Astrocyte (in vitro differentiated cells and primary cell): ENCODE results near the gene TKFC. TPM values are rescaled to one million over a fixed set of nuclear protein-coding genes. Genes with fewer than 3 reads are reported as not detected.

ENCODE experiments used
- DNase-seq: peaks from one replicate; pipeline ENCODE4 v3.0.0-alpha.2; 2010; ENCODE audit warnings: low read depth
- FAIRE-seq: peaks from 2 replicates; lab custom pipeline; 2011; peaks lifted over from hg19 to GRCh38; lab: Jason Lieb, UNC
- H2AFZ ChIP-seq: 2 replicates; pipeline ENCODE4 v1.6.0; 2012; ENCODE audit warnings: low read depth, low read length, inconsistent platforms
- H3K27ac ChIP-seq: 2 replicates; pipeline ENCODE4 v1.5.1; 2011; ENCODE audit warnings: low read depth, low read length, inconsistent platforms
- H3K27me3 ChIP-seq: 2 replicates; pipeline ENCODE4 v1.6.0; 2011; ENCODE audit warnings: low read length, inconsistent platforms; ENCODE audit not compliant: insufficient read depth
- H3K36me3 ChIP-seq: 2 replicates; pipeline ENCODE4 v1.5.1; 2011; ENCODE audit warnings: low read length, inconsistent platforms; ENCODE audit not compliant: insufficient read depth
- H3K4me1 ChIP-seq: 2 replicates; pipeline ENCODE4 v1.5.1; 2011; ENCODE audit warnings: low read length, inconsistent platforms; ENCODE audit not compliant: insufficient read depth
- H3K4me2 ChIP-seq: 2 replicates; pipeline ENCODE4 v1.6.0; 2012; ENCODE audit warnings: low read length, inconsistent platforms
- H3K4me3 ChIP-seq: 2 replicates; pipeline ENCODE4 v1.5.1; 2011; ENCODE audit warnings: low read depth, mild to moderate bottlenecking, low read length, inconsistent platforms; ENCODE audit not compliant: insufficient read depth
- H3K79me2 ChIP-seq: 2 replicates; pipeline ENCODE4 v1.6.0; 2012; ENCODE audit warnings: mild to moderate bottlenecking, low read length, inconsistent platforms; ENCODE audit not compliant: insufficient read depth
- H3K9ac ChIP-seq: 2 replicates; pipeline ENCODE4 v1.6.0; 2012; ENCODE audit warnings: mild to moderate bottlenecking, low read length, inconsistent platforms
- H3K9me3 ChIP-seq: 2 replicates; pipeline ENCODE4 v1.5.1; 2012; ENCODE audit warnings: low read depth, mild to moderate bottlenecking, low read length, inconsistent platforms; ENCODE audit not compliant: insufficient read depth
- H4K20me1 ChIP-seq: 2 replicates; pipeline ENCODE4 v1.6.0; 2012; ENCODE audit warnings: low read length, inconsistent platforms; ENCODE audit not compliant: insufficient read depth
- H3K27ac Mint-ChIP-seq: one replicate; pipeline ENCODE4 v1.8.0; 2021; ENCODE audit warnings: mild to moderate bottlenecking, mixed read lengths; ENCODE audit not compliant: unreplicated experiment
- H3K27me3 Mint-ChIP-seq: one replicate; pipeline ENCODE4 v1.8.0; 2021; ENCODE audit warnings: low read depth, mixed read lengths; ENCODE audit not compliant: unreplicated experiment
- H3K36me3 Mint-ChIP-seq: one replicate; pipeline ENCODE4 v1.8.0; 2021; ENCODE audit warnings: low read depth, mixed read lengths; ENCODE audit not compliant: unreplicated experiment
- H3K4me1 Mint-ChIP-seq: one replicate; pipeline ENCODE4 v1.8.0; 2021; ENCODE audit warnings: low read depth, mixed read lengths; ENCODE audit not compliant: unreplicated experiment
- H3K4me3 Mint-ChIP-seq: one replicate; pipeline ENCODE4 v1.8.0; 2021; ENCODE audit warnings: mild to moderate bottlenecking, moderate library complexity, mixed read lengths; ENCODE audit not compliant: unreplicated experiment
- H3K9me3 Mint-ChIP-seq: one replicate; pipeline ENCODE4 v1.8.0; 2021; ENCODE audit warnings: mild to moderate bottlenecking, mixed read lengths; ENCODE audit not compliant: unreplicated experiment
- CTCF ChIP-seq: IDR thresholded peaks from 2 replicates; pipeline ENCODE4 v1.5.1; 2011; ENCODE audit warnings: low read depth, mild to moderate bottlenecking, inconsistent platforms, low read length, moderate library complexity; ENCODE audit not compliant: insufficient read depth
- EZH2 ChIP-seq: IDR thresholded peaks from 2 replicates; pipeline ENCODE4 v1.6.1; 2012; ENCODE audit warnings: mild to moderate bottlenecking, low read length, inconsistent platforms; ENCODE audit not compliant: insufficient read depth
- total RNA-seq: library from RNA; stranded (reverse); gene quantifications from 2 replicates; pipeline ENCODE4 v1.2.1, GENCODE V29; 2021

Gene TKFC
- total RNA-seq, 1 donor from 2014 or later: 23.9 TPM

- H3K36me3 ChIP-seq: peaks cover 67% of the 10 kb centered on the region
- H2AFZ ChIP-seq: no peak overlapping the region
- H3K79me2 ChIP-seq: peaks cover 56% of the 10 kb centered on the region
- H4K20me1 ChIP-seq: peaks cover 91% of the 10 kb centered on the region
- no peaks in the 10 kb centered on the region for H3K27me3 ChIP-seq
- peak; percentile 16 for DNase-seq
- peaks cover 30% of the 10 kb centered on the region for H3K4me1 Mint-ChIP-seq
- no peaks in the 10 kb centered on the region for H3K9me3 Mint-ChIP-seq
- no peak overlapping the region for H3K4me3 ChIP-seq
- FAIRE-seq: no peak
- TF ChIP-seq EZH2 (no peak), CTCF (no peak)
- peaks cover 8% of the 10 kb centered on the region for H3K4me1 ChIP-seq
- H3K9ac ChIP-seq: peak overlapping the region; percentile 7
- H3K4me2 ChIP-seq: no peak overlapping the region
- H3K27ac Mint-ChIP-seq: peak overlapping the region; percentile 12
- H3K9me3 ChIP-seq: no peaks in the 10 kb centered on the region
- no peak overlapping the region for H3K4me3 Mint-ChIP-seq
- no peaks in the 10 kb centered on the region for H3K27me3 Mint-ChIP-seq
- H3K27ac ChIP-seq: no peak overlapping the region
- peaks cover 19% of the 10 kb centered on the region for H3K36me3 Mint-ChIP-seq
These were observed 7.2 kb upstream of the TKFC start for GRCh38 chr11:61325649-61326414.

- peaks cover 49% of the 10 kb centered on the region for H3K36me3 ChIP-seq
These were observed 5.4 kb upstream of the TKFC start for GRCh38 chr11:61327669-61328071.

More at GRCh38 chr11:61327669-61328071, 5.4 kb upstream of the TKFC start:
- no peak overlapping the region for H3K4me3 ChIP-seq
- no peaks in the 10 kb centered on the region for H3K9me3 ChIP-seq
- Mint-ChIP-seq H3K27me3 (no peaks in the 10 kb centered on the region), H3K9me3 (no peaks in the 10 kb centered on the region), H3K27ac (no peak overlapping the region), H3K4me1 (peaks cover 46% of the 10 kb centered on the region), H3K36me3 (peaks cover 16% of the 10 kb centered on the region), H3K4me3 (no peak overlapping the region)
- peaks cover 21% of the 10 kb centered on the region for H3K4me1 ChIP-seq
- FAIRE-seq: peak; percentile 5
- H3K79me2 ChIP-seq: peaks cover 75% of the 10 kb centered on the region
- H3K27me3 ChIP-seq: no peaks in the 10 kb centered on the region
- TF ChIP-seq CTCF (no peak), EZH2 (no peak)
- DNase-seq: peak; percentile 66
- H2AFZ ChIP-seq: no peak overlapping the region
- peak overlapping the region; percentile 40 for H3K27ac ChIP-seq
- peak overlapping the region; percentile 11 for H3K4me2 ChIP-seq
- H3K9ac ChIP-seq: peak overlapping the region; percentile 6
- H4K20me1 ChIP-seq: peaks cover 91% of the 10 kb centered on the region
